OCI-M2 (cell line): ENCODE measurements around the gene FCHSD2.
"Not testable (repeated sequence)": the region's sequence is repeated elsewhere in the genome, so short reads cannot be mapped to it uniquely, and the experiment has no call there.

ENCODE experiments used
- DNase-seq: peaks from one replicate; lab custom pipeline; 2025; ENCODE audit not compliant: unreplicated experiment; lab: John Stamatoyannopoulos, UW

The FCHSD2 gene

DNA sequence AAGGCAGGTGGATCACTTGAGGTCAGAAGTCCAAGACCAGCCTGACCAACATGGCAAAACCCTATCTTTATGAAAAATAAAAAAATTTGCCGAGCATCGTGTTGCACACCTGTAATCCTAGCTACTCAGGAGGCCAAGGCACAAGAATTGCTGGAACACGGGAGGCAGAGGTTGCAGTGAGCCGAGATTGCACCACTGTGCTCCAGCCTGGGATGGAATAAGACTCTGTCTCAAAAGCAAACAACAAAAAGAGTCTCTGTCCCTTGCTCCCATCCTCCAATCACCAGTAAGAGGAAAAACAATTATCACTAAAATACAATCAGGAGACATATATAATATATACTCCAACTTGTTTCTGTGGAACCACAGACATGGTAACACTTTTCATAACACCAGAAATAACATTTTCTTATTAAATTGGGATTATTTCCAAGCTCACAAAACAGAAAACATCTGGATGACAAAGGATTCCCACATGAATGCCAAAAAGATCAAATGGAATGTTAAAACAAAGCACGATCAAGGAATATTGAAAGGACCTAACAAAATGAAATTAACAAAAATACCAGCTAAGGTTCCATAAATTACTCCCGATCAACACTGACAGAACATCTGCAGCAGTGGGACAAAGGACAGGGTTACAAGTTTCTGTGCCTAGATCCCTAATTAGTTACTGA, 15.2 kb downstream of the FCHSD2 start:
- no peak for DNase-seq

DNA sequence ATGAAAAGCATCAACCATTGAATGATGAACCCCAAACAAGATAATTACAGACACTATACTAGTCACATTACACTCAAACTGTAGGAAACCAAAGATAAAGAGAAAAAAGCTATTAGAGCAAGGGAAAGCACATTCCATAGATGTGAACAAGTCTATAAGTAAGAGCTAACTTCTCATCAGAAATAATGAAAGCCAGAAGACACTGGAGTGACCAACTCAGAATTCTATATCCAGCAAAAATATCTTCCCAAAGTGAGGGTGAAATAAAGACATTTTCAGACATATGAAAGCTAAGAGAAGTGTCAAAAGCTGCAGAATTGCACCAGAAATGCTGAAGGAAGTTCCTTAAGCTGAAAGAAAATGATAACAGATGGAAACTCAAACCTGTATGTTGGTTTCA, 17.3 kb downstream of the FCHSD2 start:
- no peak for DNase-seq

DNA sequence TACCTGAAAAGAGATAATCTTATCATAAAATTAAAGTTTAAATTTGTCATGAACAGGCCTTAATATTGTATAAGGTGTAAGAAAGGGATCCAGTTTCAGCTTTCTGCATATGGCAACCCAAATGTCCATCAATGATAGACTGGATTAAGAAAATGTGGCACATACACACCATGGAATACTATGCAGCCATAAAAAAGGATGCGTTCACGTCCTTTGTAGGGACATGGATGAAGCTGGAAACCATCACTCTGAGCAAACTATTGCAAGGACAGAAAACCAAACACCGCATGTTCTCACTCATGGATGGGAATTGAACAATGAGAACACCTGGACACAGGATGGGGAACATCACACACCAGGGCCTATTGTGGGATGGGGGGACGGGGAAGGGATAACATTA, 18.2 kb downstream of the FCHSD2 start:
- not testable (repeated sequence) for DNase-seq

DNA sequence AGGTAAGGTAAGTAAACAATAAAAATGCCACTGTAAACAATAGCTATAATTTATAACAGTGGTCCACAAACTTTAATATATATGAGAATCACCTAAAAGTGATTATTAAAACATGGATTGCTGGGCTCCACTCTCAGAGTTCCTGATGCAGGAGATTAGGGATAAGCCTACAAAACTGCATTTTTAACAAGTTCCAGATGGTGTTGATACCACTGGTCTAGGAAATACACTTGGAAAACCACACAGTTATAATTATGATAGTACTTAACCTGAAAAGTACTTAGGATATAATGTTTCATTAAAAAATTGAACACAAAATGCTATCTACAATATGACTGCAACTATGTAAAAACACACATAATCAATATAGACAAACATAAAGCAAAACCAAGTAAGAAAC, 20.4 kb downstream of the FCHSD2 start:
- DNase-seq: no peak

DNA sequence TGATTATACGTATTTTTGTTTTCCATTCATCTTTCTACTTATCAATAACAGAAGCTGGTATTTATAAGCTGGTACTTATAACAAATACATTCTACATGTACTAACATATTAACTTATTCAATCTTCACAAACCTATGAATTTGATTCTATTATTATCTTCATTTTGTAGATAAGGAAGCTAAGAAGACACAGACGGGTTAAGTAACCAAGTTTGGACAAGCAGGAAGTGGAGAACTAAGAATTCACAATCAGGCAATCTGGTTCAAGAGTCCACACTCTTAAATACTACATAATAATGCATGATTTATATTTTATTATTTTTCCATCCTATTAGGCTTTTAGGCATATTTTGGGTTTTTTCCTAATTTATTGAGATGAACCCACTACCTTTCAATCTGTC, 25.0 kb downstream of the FCHSD2 start:
- no peak for DNase-seq

DNA sequence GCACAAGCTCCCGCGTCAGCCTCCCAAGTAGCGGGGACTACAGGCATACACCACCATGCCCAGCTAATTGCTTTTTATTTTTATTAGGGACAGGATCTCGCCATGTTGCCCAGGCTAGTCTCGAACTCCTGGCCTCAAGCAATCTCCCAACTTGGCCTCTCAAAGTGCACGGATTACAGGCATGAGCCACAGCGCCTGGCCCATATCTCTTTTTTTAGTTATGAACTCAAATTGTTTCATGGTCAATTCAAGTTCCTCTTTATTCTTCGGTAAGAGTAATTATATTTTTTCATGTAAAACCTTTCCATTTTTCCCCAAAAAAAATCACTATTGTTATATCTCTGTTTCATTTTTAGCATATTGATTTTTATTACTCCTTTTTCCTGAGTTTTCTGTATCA, 25.5 kb downstream of the FCHSD2 start:
- no peak for DNase-seq

DNA sequence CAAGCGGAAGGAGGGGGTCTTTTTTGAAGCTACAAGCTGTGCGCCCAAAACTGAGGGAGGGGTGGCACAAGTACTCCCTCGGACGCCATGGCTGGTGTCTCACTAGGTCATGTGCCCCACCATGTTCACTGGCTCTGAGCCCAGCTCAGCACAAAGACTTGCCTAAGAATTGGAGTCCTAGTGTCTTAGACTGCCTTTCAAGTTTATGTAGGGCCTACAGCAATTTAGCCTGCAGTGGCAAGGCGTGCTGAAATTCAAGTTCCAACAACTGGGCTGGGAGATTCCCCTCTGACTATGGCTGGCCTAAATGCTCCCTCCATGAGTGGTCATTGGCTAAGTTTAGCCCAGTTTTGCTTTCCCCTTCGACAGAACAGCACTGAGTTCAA, 27.3 kb downstream of the FCHSD2 start:
- no peak for DNase-seq

DNA sequence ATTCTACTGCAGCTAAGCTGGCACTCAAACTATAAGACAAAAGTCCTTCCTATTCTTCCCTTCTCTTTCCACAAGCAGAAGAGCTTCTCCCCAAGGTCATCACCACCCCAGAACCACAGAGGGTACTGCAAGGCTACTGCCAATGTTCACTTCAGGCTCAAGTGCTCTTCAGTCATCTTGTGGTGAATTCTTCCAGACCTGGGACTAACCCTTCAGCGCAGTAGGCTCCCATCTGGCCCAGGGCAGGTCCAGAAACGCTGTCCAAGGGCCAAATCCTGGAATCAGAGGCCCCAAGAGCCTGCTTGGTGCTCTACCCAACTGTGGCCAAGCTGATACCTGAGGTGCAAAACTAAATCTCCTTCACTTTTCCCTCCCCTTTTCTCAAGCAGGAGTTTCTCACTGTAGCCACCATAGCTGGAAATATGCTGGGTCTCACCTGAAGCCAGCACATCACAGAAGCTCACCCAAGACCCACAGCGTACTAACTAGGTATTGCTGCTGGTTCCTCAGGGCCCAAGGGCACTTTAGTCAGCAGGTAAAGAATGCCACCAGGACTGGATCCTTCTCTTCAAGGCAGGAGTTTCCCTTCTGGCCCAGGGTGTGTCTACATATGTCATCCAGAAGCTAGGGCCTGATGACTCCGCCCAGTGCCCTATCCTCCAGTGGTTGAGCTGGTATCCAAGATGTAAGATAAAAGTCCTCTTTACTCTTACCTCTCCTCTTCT, 27.8 kb downstream of the FCHSD2 start:
- no peak for DNase-seq

DNA sequence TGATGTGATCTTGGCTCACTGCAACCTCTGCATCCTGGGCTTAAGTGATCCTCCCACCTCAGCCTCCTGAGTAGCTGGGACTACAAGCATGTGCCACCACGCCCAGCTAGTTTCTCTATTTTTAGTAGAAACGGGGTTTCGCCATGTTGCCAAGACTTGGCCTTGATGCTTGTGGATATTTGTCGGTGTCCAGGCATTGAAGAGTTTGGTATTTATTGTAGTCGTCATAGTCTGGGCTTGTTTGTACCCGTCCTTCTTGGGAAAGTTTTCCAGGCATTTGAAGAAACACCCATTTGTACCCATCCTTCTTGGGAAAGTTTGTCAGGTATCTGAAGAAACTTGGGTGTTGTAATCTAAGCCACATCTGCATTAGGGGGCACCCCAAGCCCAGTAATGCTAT, 28.7 kb downstream of the FCHSD2 start:
- DNase-seq: no peak

DNA sequence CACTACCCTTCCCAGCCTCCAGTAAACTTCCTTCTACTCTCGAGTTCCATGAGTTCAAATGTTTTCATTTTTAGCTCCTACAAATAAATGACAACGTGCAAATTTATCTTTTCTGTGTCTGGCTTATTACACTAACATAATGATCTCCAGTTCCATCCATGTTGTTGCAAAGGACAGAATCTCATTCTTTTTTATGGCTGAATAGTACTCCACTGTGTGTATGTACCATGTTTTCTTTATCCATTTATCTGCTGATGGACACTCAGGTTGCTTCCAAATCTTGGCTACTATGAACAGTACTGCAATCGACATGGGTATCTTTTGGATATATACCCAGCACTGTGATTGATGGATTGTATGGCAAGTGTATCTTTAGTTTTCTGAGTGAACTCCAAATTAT, 34.5 kb downstream of the FCHSD2 start:
- DNase-seq: no peak

DNA sequence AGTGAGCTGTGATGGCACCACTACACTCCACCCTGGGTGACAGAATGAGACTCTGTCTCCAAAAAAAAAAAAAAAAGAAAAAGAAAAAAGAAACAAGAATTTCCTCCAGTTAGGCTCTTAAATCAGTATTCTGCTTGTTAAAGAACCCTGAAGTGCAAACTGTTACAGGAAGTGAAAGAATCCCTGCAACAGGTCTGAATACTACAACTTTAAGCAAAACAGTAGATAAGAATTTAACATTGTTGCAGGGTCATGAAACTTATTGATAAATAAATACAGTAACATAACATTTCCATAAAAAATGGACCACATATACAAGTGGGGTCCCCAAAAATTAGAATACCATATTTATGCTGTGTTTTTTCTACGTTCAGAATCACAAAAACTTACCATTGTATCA, 35.8 kb downstream of the FCHSD2 start:
- no peak for DNase-seq

DNA sequence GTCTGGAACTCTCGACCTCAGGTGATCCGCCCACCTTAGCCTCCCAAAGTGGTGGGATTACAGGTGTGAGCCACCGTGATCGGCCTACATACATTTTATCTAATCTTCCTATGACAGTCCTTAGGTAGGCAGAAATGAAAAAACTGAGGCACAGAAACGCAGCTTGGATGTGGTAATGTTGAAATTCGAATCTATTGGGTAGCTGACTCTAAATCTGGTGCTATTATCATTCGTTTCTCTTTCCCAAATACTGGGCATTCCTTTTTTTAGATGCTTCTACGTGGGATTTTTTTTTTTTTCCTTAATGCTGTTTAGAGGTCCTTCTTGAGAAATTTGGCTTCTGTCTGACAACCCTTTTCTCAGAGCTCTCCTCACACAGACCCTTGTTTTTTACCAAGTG, 41.5 kb downstream of the FCHSD2 start:
- no peak for DNase-seq

DNA sequence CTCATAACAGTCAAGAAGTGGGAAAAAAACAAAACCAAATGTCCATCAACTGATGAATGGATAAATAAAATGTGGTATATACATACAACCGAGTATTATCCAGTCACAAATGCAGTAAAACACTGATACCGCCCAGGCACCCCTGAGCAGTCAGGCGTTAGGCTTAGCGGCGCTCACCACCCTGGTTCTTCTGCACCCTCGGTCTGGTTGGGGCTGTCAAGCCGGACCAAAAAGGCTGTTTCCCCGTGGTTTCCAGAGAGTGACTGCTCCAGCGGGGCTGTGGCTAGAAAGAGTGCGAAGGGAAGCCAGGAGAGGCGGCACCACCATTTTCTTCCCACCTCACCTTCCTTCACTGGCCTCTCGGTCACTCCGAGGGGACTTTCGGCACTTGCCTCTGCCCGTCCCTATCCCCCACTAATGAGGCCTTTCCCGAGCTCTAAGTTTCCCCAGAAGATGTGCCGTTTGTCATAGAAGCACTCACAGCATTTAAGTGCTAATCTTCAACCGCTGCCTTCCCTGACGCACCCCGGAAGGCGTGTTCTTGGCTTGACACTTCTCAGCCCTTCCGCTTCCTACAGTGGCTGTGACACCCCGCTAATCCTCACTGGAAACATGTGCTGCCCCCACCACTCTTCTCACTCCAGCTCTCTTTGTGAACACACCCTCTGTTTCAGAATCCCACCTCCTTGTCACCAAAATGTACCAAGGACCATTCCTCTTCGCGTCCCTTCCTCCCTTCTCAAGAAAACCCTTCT, 42.4 kb downstream of the FCHSD2 start:
- no peak for DNase-seq

DNA sequence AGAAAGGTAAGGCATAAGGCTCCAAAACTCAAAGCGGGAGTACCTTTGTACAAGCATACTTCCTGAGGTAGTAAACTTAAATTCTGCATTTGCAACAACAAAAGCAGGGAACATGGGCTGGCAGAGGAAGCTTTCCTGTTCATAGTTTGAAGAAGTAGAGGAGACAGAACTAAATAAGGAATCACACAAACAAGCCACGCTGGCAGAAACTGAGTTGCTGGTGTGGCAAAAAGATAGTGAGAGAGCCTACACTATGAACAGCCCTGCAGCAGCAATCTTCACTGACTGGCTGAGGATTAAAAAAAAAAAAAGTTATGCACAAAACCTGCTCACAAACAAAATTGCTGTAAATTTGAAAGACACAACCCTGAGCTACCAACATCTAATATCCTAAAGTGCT, 46.5 kb downstream of the FCHSD2 start:
- DNase-seq: no peak

DNA sequence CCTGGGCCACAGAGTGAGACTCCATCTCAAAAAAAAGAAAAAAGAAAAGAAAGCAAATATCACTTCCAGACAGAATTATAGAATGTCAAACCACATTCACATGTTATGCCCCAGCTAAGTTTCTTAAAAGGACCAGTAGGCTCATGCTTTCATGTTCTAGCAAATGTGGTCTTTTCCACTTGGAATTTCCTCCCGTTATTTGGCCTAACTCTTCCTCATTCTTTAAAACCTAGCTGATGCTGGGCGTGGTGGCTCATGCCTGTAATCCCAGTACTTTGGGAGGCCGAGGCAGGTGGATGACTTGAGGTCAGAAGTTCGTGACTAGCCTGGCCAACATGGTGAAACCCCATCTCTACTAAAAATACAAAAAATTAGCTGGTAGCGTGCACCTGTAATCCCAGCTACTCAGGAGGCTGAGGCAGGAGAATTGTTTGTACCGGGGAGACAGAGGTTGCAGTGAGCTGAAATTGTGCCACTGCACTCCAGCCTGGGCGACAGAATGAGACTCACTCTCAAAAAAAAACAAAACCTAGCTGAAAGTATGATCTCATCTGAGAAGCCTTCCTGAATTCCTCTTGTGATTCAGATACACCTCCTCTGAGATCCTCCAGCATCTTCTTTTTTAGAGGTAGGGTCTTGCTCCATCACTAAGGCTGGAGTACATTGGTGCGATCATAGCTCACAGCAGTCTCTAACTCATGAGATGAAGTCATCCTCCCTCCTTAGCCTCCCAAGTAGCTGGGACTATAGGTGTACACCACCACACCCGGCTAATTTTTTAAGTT, 50.4 kb downstream of the FCHSD2 start:
- no peak for DNase-seq

DNA sequence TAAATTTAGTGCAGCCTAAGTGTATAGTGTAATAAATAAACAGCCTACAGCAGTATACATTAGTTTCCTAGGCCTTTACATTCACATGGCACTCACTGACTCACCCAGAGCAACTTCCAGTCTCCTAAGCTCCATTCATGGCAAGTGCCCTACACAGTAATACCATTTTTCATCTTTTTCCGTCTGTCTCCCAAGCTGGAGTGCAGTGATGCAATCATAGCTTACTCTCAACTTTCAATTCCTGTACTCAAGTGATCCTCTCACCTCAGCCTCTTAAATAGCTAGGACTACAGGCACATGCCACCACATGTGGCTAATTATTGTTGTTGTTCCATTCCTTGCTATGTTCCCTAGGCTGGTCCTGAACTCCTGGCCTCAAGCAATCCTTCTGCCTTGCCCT, 54.4 kb downstream of the FCHSD2 start:
- no peak for DNase-seq

DNA sequence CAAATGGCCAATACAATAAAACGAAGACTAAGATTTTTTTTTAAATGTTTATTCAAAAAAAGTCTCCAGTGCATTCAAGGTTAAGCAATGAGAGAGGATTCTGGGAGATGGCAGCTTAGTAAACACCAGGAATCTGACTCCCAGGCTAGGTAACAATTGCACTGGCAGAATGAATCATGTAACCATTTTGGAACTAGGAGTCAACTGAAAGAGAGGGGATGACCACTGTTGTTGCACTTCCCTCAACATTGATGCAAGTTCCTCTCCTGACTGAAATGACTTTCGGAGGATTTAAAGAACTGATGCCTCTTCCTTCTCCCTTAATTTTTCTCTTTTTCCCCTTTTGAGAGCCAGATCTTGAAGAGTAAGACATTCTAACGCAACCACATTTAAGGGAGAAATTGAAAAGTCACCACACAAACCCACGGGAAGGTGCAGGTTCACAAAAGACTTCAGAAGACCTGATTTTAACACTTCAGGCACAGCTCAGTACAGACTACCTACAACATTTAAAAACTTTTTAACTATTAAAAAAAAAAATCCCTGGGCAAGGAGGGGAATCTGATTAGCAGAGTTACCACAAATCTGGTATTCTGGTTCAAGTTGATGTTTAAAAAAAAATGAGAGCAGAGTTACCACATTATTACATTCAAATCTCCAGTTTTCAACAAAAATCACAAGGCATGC, 56.8 kb downstream of the FCHSD2 start:
- DNase-seq: no peak

DNA sequence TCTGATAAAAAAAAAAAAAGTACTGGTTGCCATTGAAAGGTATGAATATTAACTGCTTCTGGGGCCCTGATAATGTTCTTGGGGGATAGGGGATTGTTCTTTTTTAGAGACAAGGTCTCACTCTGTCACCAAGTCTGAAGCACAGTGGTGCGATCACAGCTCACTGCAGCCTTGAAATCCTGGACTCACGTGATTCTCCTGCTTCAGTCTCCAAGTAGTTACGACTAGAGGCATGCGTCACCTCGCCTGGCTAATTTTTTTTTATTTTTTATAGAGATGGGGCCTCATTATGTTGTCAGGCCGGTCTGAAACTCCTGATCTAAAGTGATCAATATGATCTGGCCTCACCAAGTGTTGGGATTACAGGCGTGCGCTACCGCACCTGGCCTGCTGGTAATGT, 63.5 kb downstream of the FCHSD2 start:
- no peak for DNase-seq

DNA sequence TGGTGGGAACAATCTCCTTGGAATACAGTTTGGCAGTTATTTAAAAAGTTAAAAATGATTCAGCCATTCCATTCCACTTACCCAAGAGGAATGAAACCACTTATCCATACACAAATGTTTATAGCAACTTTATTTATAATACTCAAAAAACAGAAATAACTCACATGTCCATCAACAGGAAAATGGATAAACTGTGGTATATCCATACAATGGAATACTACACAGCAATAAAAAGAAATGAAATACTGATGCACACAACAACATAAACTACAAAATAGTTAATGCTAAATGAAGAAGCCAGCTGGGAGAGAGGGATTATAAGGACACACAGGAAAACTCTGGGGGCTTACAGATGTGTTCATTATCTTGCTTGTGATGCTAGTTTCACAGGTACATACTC, 64.7 kb downstream of the FCHSD2 start:
- DNase-seq: no peak

DNA sequence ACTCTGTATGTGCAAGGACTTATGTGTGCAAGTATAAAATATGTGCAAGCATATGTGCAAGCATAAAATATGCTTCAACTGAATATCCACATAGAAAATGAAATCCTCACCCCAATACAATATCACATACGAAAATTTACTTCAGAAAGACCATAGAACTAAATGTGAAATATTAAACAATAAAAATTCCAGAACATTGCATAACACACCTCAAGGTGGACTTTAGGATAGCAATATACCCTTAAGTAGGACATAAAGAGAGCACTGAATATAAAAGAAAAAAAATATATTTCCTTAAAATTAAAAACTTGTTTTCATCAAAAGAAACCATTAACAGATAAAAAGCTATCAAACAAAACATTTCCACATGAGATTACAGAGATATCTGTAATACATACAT, 67.8 kb downstream of the FCHSD2 start:
- no peak for DNase-seq

DNA sequence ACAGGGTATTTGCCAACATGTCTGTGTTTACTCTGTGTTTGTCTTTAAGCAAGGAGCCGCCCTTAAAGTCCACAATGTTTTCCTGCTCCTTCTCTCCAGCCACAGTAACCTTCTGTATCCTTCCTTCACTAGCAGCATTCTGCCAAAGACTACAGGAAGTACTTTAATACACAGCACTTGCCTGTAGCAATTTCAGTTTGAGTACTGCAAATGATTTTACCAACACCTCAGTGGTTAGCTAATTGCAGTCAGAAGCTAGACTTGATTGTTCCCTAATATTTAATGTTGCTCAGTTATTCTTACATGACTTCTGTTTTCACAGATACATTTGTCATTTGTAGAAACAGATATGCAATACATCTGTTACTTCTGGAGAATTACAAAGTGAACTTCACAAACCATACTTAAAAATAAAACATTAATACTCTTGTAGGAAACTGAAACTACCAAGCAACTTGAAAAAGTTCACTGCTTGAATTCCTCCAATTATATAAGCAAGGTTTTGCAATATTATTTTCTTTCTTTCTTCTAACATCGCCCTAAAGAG, 69.1 kb downstream of the FCHSD2 start:
- DNase-seq: no peak
